IMR-90 (cell line): ENCODE measurements around the gene TJP1.

Experiments
- CEBPB ChIP-seq: IDR thresholded peaks from 2 replicates; pipeline ENCODE4 v1.6.1; 2012; ENCODE audit warnings: low read depth, low read length, improper control_type of control experiment
- CHD1 ChIP-seq: IDR thresholded peaks from 2 replicates; pipeline ENCODE4 v1.6.1; 2012; ENCODE audit warnings: low read depth, low read length, improper control_type of control experiment
- CTCF ChIP-seq: conservative IDR thresholded peaks from 2 replicates; pipeline ENCODE4 v1.5.1; 2012; ENCODE audit warnings: mild to moderate bottlenecking, low read depth, low read length, improper control_type of control experiment
- ELK1 ChIP-seq: fragments of 150-350 bp; IDR thresholded peaks from 2 replicates; pipeline ENCODE4 v1.6.1; 2016; ENCODE audit warnings: low read depth, mild to moderate bottlenecking, low read length, moderate library complexity, borderline replicate concordance
- FOS ChIP-seq: fragments of 150-350 bp; IDR thresholded peaks from 2 replicates; pipeline ENCODE4 v1.6.1; 2016; ENCODE audit warnings: low read depth, low read length
- MAFK ChIP-seq: IDR thresholded peaks from 2 replicates; pipeline ENCODE4 v1.6.1; 2012; ENCODE audit warnings: low read depth, low read length, improper control_type of control experiment
- MAZ ChIP-seq: IDR thresholded peaks from 2 replicates; pipeline ENCODE4 v1.6.1; 2012; ENCODE audit warnings: low read depth, mild to moderate bottlenecking, low read length, improper control_type of control experiment, moderate library complexity, borderline replicate concordance
- MXI1 ChIP-seq: IDR thresholded peaks from 2 replicates; pipeline ENCODE4 v1.6.1; 2012; ENCODE audit warnings: low read depth, mild to moderate bottlenecking, low read length, moderate library complexity, borderline replicate concordance
- POLR2A ChIP-seq: IDR thresholded peaks from 2 replicates; pipeline ENCODE4 v1.6.1; 2012; ENCODE audit warnings: mild to moderate bottlenecking, low read depth, low read length
- RAD21 ChIP-seq: IDR thresholded peaks from 2 replicates; pipeline ENCODE4 v1.6.1; 2012; ENCODE audit warnings: low read length, improper control_type of control experiment
- RCOR1 ChIP-seq: IDR thresholded peaks from 2 replicates; pipeline ENCODE4 v1.6.1; 2012; ENCODE audit warnings: mild to moderate bottlenecking, low read length, improper control_type of control experiment; ENCODE audit not compliant: insufficient replicate concordance
- RFX5 ChIP-seq: IDR thresholded peaks from 2 replicates; pipeline ENCODE4 v1.8.0; 2012; ENCODE audit warnings: low read depth, mild to moderate bottlenecking, low read length, moderate library complexity
- SMC3 ChIP-seq: fragments of 150-350 bp; IDR thresholded peaks from 2 replicates; pipeline ENCODE4 v1.6.1; 2016; ENCODE audit warnings: low read depth, mild to moderate bottlenecking, antibody characterized with exemption, low read length, moderate library complexity
- USF2 ChIP-seq: fragments of 150-350 bp; IDR thresholded peaks from 2 replicates; pipeline ENCODE4 v1.6.1; 2017; ENCODE audit warnings: mild to moderate bottlenecking, antibody characterized with exemption, low read length, low read depth

- TF ChIP-seq CTCF (no peak), POLR2A (no peak), RFX5 (no peak), RCOR1 (no peak), MAFK (no peak), RAD21 (no peak), USF2 (no peak), FOS (no peak), SMC3 (no peak), ELK1 (no peak), MXI1 (no peak), CHD1 (no peak), MAZ (no peak), CEBPB (no peak)
Observed at GRCh38 chr15:29859293-29859692, 37.0 kb upstream of the TJP1 start.
